ENCODE results near the gene ZMYND11. TPM values are rescaled to one million over a fixed set of nuclear protein-coding genes. Genes with fewer than 3 reads are reported as not detected.

The ZMYND11 gene
- total RNA-seq, 1 experiment from 2014 or later: 37.5 TPM

DNA sequence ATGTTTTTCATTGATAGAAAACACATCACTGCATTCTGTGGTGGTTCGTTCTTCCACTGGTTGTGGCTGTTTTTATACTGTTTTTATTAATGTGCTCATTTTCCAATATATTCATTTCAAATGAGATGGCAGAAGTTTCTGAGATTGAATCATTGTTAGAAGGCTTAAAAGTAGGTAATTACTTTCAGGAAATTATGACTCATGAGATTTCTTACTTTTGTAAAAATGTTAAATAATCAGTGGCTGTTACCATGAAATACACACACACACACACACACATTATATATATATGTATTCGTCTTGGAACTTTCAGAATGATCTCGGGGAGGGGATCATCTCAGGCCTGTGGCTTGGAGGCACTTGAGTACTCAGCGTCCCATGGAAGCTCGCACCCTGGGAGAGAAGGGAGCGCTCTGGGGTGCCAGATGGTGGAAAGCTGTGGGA, 66.1 kb downstream of the ZMYND11 start:
- POLR2A ChIA-PET: no interaction called here
- no peak for ATAC-seq
- no peaks in the 10 kb centered on the region for H3K27me3 ChIP-seq (ENCODE audit: control insufficient read depth, insufficient read depth, low read length)
- intact Hi-C loops (cut with micrococcal nuclease; ENCODE audit: unreplicated experiment) (no loop called here), in situ Hi-C loops (cut with HindIII; ENCODE audit: low pct_unique_long_range_greater_than_20kb, low sequenced_read_pairs) (no loop called here)
- no peaks in the 10 kb centered on the region for H3K36me3 ChIP-seq (ENCODE audit: control insufficient read depth, insufficient read depth, low read length)
- no peak for DNase-seq (ENCODE audit: low read depth, low spot score)
- no peaks in the 10 kb centered on the region for H3K4me1 ChIP-seq (ENCODE audit: control insufficient read depth, insufficient read depth, low read length)
- CTCF ChIA-PET: no interaction called here
- H3K27ac ChIP-seq (ENCODE audit: low read length): no peak overlapping the region
- no peak for TF ChIP-seq TCF7L2 (IDR thresholded peaks at IDR 0.05; ENCODE audit: low read depth, low read length)
- TF ChIP-seq, protein P1, sequence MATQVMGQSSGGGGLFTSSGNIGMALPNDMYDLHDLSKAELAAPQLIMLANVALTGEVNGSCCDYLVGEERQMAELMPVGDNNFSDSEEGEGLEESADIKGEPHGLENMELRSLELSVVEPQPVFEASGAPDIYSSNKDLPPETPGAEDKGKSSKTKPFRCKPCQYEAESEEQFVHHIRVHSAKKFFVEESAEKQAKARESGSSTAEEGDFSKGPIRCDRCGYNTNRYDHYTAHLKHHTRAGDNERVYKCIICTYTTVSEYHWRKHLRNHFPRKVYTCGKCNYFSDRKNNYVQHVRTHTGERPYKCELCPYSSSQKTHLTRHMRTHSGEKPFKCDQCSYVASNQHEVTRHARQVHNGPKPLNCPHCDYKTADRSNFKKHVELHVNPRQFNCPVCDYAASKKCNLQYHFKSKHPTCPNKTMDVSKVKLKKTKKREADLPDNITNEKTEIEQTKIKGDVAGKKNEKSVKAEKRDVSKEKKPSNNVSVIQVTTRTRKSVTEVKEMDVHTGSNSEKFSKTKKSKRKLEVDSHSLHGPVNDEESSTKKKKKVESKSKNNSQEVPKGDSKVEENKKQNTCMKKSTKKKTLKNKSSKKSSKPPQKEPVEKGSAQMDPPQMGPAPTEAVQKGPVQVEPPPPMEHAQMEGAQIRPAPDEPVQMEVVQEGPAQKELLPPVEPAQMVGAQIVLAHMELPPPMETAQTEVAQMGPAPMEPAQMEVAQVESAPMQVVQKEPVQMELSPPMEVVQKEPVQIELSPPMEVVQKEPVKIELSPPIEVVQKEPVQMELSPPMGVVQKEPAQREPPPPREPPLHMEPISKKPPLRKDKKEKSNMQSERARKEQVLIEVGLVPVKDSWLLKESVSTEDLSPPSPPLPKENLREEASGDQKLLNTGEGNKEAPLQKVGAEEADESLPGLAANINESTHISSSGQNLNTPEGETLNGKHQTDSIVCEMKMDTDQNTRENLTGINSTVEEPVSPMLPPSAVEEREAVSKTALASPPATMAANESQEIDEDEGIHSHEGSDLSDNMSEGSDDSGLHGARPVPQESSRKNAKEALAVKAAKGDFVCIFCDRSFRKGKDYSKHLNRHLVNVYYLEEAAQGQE (IDR thresholded peaks at IDR 0.05; ENCODE audit: insufficient read depth in 1 of 2, low read depth in 2 of 2, low read length in 1 of 2): no peak
- TF ChIP-seq POLR2AphosphoS5 (IDR thresholded peaks at IDR 0.05; ENCODE audit: low read depth, low read length): no peak
- no peak for TF ChIP-seq SIN3A (IDR thresholded peaks at IDR 0.05; ENCODE audit: borderline replicate concordance, insufficient read depth, low read depth, low read length)
- no peak for TF ChIP-seq CTCF (IDR thresholded peaks at IDR 0.05)
- BruUV-seq (replicated peaks): no TSS peak
- no peak overlapping the region for H3K4me3 ChIP-seq (ENCODE audit: low read depth in 2 of 2, low read length in 2 of 2)
- H3K9me3 ChIP-seq (ENCODE audit: control insufficient read depth, insufficient read depth, low read depth, low read length): no peaks in the 10 kb centered on the region

DNA sequence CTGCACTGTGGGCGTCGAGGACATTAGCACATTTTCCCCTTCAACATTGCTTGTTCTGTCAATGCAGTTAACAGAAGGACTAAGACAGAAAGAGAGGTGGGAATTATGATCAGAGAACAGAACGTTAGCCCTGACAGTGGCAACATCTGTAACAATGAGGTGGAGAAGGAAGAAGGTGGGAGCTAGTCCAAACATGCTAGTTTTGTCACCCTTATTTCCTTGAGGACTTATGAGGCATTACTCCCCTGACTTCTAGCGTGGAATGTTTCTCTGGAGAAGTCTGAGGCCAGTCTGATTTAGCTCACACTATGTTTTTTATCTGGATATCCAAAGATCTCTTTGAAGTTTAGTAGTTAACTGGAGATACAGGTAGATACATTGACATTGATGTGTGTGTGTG, 73.4 kb downstream of the ZMYND11 start:
- in situ Hi-C loops (cut with HindIII; ENCODE audit: low pct_unique_long_range_greater_than_20kb, low sequenced_read_pairs) (no loop called here), intact Hi-C loops (cut with micrococcal nuclease; ENCODE audit: unreplicated experiment) (no loop called here)
- Histone ChIP-seq H3K4me1 (ENCODE audit: control insufficient read depth, insufficient read depth, low read length) (no peaks in the 10 kb centered on the region), H3K4me3 (ENCODE audit: low read depth in 2 of 2, low read length in 2 of 2) (no peak overlapping the region), H3K36me3 (ENCODE audit: control insufficient read depth, insufficient read depth, low read length) (peaks cover 4% of the 10 kb centered on the region; the same call in 1 of the 2 replicates), H3K27ac (ENCODE audit: low read length) (no peak overlapping the region), H3K27me3 (ENCODE audit: control insufficient read depth, insufficient read depth, low read length) (no peaks in the 10 kb centered on the region), H3K9me3 (ENCODE audit: control insufficient read depth, insufficient read depth, low read depth, low read length) (no peaks in the 10 kb centered on the region)
- ATAC-seq (no peak), DNase-seq (ENCODE audit: low read depth, low spot score) (no peak)
- ChIA-PET POLR2A (no interaction called here), CTCF (no interaction called here)
- TF ChIP-seq, protein P1 (IDR thresholded peaks at IDR 0.05; ENCODE audit: insufficient read depth in 1 of 2, low read depth in 2 of 2, low read length in 1 of 2): no peak
- TF ChIP-seq TCF7L2 (IDR thresholded peaks at IDR 0.05; ENCODE audit: low read depth, low read length): no peak
- no peak for TF ChIP-seq CTCF (IDR thresholded peaks at IDR 0.05)
- no peak for TF ChIP-seq POLR2AphosphoS5 (IDR thresholded peaks at IDR 0.05; ENCODE audit: low read depth, low read length)
- TF ChIP-seq SIN3A (IDR thresholded peaks at IDR 0.05; ENCODE audit: borderline replicate concordance, insufficient read depth, low read depth, low read length): no peak
- no TSS peak for BruUV-seq (replicated peaks)

Measured in Panc1 (cell line).